ENCODE measurements around the gene NAA35. TPM values are rescaled to one million over a fixed set of nuclear protein-coding genes. Genes with fewer than 3 reads are reported as not detected.

NAA35 gene
- total RNA-seq, 1 experiment from 2014 or later = 34.7 TPM

DNA sequence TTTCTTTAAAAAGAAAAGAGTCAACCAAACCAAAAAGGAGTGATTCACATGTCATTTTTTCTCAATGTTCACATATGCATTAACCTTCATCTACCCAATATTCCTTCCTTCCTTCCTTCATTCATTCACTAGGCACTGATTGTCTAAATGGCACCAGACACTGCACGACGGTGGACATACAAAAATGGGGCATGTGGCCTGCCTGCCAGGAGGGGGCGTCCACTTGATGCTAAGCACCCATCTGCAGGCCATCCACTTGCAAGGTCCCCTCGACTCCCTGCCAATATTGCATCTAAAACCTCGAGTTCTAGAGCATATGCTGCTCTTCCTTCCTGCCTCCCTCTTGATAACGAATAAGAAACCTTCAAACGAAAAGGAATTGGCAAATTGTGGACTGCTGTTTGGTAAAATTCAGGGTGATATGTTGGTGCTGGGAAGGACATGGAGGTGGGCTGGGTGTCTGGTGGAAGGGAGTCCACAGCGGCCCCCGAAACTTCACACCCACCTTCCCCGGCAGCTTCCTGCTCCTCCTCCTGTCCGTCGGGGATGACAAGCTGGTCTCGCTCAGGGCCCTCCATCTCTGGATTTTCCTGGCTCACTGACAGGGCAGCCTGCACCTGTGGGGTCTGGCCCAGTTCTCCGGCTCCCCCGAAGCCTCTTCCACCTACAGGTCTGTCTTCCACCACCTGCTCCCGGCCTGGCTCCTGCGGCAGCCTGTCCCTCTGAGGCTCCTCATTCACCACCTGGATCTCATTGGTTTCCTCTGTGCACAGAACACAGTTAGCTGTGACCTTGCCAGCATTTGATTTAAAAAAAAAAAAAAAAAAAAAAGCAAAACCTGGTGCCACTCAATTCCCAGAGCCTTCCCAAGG, 94.2 kb downstream of the NAA35 start:
- TF ChIP-seq, protein P1, sequence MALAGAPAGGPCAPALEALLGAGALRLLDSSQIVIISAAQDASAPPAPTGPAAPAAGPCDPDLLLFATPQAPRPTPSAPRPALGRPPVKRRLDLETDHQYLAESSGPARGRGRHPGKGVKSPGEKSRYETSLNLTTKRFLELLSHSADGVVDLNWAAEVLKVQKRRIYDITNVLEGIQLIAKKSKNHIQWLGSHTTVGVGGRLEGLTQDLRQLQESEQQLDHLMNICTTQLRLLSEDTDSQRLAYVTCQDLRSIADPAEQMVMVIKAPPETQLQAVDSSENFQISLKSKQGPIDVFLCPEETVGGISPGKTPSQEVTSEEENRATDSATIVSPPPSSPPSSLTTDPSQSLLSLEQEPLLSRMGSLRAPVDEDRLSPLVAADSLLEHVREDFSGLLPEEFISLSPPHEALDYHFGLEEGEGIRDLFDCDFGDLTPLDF (CRISPR knock-in tag; IDR thresholded peaks at IDR 0.05) = no peak
- TF ChIP-seq, protein P2, sequence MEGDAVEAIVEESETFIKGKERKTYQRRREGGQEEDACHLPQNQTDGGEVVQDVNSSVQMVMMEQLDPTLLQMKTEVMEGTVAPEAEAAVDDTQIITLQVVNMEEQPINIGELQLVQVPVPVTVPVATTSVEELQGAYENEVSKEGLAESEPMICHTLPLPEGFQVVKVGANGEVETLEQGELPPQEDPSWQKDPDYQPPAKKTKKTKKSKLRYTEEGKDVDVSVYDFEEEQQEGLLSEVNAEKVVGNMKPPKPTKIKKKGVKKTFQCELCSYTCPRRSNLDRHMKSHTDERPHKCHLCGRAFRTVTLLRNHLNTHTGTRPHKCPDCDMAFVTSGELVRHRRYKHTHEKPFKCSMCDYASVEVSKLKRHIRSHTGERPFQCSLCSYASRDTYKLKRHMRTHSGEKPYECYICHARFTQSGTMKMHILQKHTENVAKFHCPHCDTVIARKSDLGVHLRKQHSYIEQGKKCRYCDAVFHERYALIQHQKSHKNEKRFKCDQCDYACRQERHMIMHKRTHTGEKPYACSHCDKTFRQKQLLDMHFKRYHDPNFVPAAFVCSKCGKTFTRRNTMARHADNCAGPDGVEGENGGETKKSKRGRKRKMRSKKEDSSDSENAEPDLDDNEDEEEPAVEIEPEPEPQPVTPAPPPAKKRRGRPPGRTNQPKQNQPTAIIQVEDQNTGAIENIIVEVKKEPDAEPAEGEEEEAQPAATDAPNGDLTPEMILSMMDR (IDR thresholded peaks at IDR 0.05) = peak; percentile 60
- Mint-ChIP-seq H3K27ac (no peak overlapping the region), H3K9me3 (no peaks in the 10 kb centered on the region), H3K4me1 (peaks cover 11% of the 10 kb centered on the region), H3K36me3 (peaks cover 47% of the 10 kb centered on the region), H3K4me3 (no peak overlapping the region), H3K27me3 (ENCODE audit: low read depth) (no peaks in the 10 kb centered on the region)
- POLR2A ChIA-PET = interaction anchor here (0.6 kb wide), 1 partner anchor 60 kb away, joined by 3 read pairs; no protein-coding TSS in a partner anchor
- CTCF ChIA-PET = interaction anchor here (0.6 to 1.7 kb wide), 12 partner anchors 9 to 241 kb away, joined by 3 to 9 read pairs (median 4); no protein-coding TSS in a partner anchor
- ATAC-seq = peak; percentile 91
- peak; percentile 75 for DNase-seq (ENCODE audit: low spot score)

DNA sequence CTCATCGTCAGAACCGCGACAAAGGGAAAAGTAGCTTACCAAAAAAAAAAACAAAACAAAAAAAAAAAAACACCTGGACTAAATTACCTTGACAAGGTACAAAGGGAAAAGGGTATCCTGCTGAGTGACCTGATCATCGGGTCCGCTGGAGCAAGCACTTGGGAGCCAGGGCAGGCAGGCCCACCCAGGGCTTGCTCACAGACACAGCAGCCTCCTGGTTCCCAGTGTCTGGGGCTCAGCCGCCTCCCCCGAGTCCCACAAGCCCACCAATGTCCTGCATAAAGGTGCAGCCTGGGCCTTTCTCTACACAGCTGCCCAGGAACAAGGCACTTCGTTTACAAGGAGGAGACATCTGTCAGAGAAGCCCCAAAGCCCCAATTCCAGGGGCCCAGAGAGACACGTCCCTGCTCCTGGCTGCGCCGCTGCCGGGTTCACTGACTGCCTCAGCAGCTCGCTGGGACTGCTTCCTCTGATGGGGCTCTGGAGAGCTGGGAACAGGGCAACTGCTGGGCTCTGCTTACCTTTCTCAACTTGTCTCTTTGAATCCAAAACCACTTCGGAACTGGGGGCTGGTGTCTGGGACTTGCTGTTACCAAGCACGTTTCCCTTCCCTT, 95.0 kb downstream of the NAA35 start:
- H3K27ac Mint-ChIP-seq = 0 out of 2 replicates have a peak overlapping the region, but pooled peaks have one; percentile 49
- H3K36me3 Mint-ChIP-seq = peaks cover 47% of the 10 kb centered on the region
- CTCF ChIA-PET = interaction anchor here (0.6 to 1.7 kb wide), 12 partner anchors 8 to 240 kb away, joined by 3 to 9 read pairs (median 4); no protein-coding TSS in a partner anchor
- POLR2A ChIA-PET = interaction anchor here (0.6 kb wide), 1 partner anchor 61 kb away, joined by 3 read pairs; no protein-coding TSS in a partner anchor
- H3K4me3 Mint-ChIP-seq = no peak overlapping the region
- TF ChIP-seq, protein P3, sequence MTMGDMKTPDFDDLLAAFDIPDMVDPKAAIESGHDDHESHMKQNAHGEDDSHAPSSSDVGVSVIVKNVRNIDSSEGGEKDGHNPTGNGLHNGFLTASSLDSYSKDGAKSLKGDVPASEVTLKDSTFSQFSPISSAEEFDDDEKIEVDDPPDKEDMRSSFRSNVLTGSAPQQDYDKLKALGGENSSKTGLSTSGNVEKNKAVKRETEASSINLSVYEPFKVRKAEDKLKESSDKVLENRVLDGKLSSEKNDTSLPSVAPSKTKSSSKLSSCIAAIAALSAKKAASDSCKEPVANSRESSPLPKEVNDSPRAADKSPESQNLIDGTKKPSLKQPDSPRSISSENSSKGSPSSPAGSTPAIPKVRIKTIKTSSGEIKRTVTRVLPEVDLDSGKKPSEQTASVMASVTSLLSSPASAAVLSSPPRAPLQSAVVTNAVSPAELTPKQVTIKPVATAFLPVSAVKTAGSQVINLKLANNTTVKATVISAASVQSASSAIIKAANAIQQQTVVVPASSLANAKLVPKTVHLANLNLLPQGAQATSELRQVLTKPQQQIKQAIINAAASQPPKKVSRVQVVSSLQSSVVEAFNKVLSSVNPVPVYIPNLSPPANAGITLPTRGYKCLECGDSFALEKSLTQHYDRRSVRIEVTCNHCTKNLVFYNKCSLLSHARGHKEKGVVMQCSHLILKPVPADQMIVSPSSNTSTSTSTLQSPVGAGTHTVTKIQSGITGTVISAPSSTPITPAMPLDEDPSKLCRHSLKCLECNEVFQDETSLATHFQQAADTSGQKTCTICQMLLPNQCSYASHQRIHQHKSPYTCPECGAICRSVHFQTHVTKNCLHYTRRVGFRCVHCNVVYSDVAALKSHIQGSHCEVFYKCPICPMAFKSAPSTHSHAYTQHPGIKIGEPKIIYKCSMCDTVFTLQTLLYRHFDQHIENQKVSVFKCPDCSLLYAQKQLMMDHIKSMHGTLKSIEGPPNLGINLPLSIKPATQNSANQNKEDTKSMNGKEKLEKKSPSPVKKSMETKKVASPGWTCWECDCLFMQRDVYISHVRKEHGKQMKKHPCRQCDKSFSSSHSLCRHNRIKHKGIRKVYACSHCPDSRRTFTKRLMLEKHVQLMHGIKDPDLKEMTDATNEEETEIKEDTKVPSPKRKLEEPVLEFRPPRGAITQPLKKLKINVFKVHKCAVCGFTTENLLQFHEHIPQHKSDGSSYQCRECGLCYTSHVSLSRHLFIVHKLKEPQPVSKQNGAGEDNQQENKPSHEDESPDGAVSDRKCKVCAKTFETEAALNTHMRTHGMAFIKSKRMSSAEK (CRISPR knock-in tag; IDR thresholded peaks at IDR 0.05; ENCODE audit: borderline replicate concordance) = no peak
- TF ChIP-seq MYBL2 (CRISPR knock-in tag; IDR thresholded peaks at IDR 0.05) = no peak
- TF ChIP-seq MXD4 (CRISPR knock-in tag; IDR thresholded peaks at IDR 0.05; ENCODE audit: borderline replicate concordance) = no peak
- TF ChIP-seq, protein P4, sequence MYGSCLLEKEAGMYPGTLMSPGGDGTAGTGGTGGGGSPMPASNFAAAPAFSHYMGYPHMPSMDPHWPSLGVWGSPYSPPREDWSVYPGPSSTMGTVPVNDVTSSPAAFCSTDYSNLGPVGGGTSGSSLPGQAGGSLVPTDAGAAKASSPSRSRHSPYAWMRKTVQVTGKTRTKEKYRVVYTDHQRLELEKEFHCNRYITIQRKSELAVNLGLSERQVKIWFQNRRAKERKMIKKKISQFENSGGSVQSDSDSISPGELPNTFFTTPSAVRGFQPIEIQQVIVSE (CRISPR knock-in tag; IDR thresholded peaks at IDR 0.05; ENCODE audit: borderline replicate concordance) = no peak
- no peak for TF ChIP-seq ZNF317 (CRISPR knock-in tag; IDR thresholded peaks at IDR 0.05; ENCODE audit: borderline replicate concordance, low read depth)
- no peak for TF ChIP-seq SOX15 (CRISPR knock-in tag; IDR thresholded peaks at IDR 0.05)
- TF ChIP-seq, protein P5, sequence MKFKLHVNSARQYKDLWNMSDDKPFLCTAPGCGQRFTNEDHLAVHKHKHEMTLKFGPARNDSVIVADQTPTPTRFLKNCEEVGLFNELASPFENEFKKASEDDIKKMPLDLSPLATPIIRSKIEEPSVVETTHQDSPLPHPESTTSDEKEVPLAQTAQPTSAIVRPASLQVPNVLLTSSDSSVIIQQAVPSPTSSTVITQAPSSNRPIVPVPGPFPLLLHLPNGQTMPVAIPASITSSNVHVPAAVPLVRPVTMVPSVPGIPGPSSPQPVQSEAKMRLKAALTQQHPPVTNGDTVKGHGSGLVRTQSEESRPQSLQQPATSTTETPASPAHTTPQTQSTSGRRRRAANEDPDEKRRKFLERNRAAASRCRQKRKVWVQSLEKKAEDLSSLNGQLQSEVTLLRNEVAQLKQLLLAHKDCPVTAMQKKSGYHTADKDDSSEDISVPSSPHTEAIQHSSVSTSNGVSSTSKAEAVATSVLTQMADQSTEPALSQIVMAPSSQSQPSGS (CRISPR knock-in tag; IDR thresholded peaks at IDR 0.05; ENCODE audit: borderline replicate concordance, low read depth) = no peak
- TF ChIP-seq, protein P6, sequence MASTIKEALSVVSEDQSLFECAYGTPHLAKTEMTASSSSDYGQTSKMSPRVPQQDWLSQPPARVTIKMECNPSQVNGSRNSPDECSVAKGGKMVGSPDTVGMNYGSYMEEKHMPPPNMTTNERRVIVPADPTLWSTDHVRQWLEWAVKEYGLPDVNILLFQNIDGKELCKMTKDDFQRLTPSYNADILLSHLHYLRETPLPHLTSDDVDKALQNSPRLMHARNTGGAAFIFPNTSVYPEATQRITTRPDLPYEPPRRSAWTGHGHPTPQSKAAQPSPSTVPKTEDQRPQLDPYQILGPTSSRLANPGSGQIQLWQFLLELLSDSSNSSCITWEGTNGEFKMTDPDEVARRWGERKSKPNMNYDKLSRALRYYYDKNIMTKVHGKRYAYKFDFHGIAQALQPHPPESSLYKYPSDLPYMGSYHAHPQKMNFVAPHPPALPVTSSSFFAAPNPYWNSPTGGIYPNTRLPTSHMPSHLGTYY (CRISPR knock-in tag; IDR thresholded peaks at IDR 0.05) = no peak
- no peak for TF ChIP-seq NR2C2 (CRISPR knock-in tag; IDR thresholded peaks at IDR 0.05)
- TF ChIP-seq, protein P7, sequence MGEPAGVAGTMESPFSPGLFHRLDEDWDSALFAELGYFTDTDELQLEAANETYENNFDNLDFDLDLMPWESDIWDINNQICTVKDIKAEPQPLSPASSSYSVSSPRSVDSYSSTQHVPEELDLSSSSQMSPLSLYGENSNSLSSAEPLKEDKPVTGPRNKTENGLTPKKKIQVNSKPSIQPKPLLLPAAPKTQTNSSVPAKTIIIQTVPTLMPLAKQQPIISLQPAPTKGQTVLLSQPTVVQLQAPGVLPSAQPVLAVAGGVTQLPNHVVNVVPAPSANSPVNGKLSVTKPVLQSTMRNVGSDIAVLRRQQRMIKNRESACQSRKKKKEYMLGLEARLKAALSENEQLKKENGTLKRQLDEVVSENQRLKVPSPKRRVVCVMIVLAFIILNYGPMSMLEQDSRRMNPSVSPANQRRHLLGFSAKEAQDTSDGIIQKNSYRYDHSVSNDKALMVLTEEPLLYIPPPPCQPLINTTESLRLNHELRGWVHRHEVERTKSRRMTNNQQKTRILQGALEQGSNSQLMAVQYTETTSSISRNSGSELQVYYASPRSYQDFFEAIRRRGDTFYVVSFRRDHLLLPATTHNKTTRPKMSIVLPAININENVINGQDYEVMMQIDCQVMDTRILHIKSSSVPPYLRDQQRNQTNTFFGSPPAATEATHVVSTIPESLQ (CRISPR knock-in tag; IDR thresholded peaks at IDR 0.05) = no peak
- ATAC-seq (no peak), DNase-seq (ENCODE audit: low spot score) (no peak)
- no peaks in the 10 kb centered on the region for H3K9me3 Mint-ChIP-seq
- H3K4me1 Mint-ChIP-seq = peaks cover 11% of the 10 kb centered on the region
- no peaks in the 10 kb centered on the region for H3K27me3 Mint-ChIP-seq (ENCODE audit: low read depth)

Measured in WTC11 (cell line).